ENCODE data around the gene FLYWCH2. TPM values are rescaled to one million over a fixed set of nuclear protein-coding genes. Genes with fewer than 3 reads are reported as not detected.
"Not testable (repeated sequence)": the region's sequence is repeated elsewhere in the genome, so short reads cannot be mapped to it uniquely, and the experiment has no call there.

Gene FLYWCH2
- total and polyA plus RNA-seq, 10 donors = 27.5 to 98.6 (median 49.0) TPM

GRCh38 chr16:2928796-2929195 is 45.8 kb downstream of the FLYWCH2 start:
- H3K4me3 ChIP-seq = no peak overlapping the region
- intact Hi-C loops (cut with DNase I; ENCODE audit: low total_unique reads) = no loop called here

GRCh38 chr16:2929693-2930092 is 46.7 kb downstream of the FLYWCH2 start:
- TF ChIP-seq POLR2A (IDR thresholded peaks at IDR 0.05) (no peak), POLR2AphosphoS5 (IDR thresholded peaks at IDR 0.05) (no peak)
- TF ChIP-seq, protein P1, sequence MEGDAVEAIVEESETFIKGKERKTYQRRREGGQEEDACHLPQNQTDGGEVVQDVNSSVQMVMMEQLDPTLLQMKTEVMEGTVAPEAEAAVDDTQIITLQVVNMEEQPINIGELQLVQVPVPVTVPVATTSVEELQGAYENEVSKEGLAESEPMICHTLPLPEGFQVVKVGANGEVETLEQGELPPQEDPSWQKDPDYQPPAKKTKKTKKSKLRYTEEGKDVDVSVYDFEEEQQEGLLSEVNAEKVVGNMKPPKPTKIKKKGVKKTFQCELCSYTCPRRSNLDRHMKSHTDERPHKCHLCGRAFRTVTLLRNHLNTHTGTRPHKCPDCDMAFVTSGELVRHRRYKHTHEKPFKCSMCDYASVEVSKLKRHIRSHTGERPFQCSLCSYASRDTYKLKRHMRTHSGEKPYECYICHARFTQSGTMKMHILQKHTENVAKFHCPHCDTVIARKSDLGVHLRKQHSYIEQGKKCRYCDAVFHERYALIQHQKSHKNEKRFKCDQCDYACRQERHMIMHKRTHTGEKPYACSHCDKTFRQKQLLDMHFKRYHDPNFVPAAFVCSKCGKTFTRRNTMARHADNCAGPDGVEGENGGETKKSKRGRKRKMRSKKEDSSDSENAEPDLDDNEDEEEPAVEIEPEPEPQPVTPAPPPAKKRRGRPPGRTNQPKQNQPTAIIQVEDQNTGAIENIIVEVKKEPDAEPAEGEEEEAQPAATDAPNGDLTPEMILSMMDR (IDR thresholded peaks at IDR 0.05 in 8 of 11, conservative IDR thresholded peaks at IDR 0.05 in 3 of 11) = no peak
- DNase-seq = no peak

More at GRCh38 chr16:2928796-2929195, 45.8 kb downstream of the FLYWCH2 start:
- DNase-seq = no peak
- peaks cover 0 to 13% (median 10%) of the 10 kb centered on the region in 6 donors for H3K4me1 ChIP-seq
- 85 to 92% (median 91%) methylated on average over 7 to 11 of the region's 11 CpGs for WGBS, 5 donors
- no peaks in the 10 kb centered on the region for H3K27me3 ChIP-seq (replicated peaks in 1 of 7)
- TF ChIP-seq POLR2AphosphoS5 (IDR thresholded peaks at IDR 0.05) (no peak), POLR2A (IDR thresholded peaks at IDR 0.05) (no peak)
- TF ChIP-seq, protein P1 (IDR thresholded peaks at IDR 0.05 in 8 of 11, conservative IDR thresholded peaks at IDR 0.05 in 3 of 11) = no peak
- peaks cover 6 to 64% (median 29%) of the 10 kb centered on the region in 6 donors for H3K36me3 ChIP-seq
- no peaks in the 10 kb centered on the region for H3K9me3 ChIP-seq
- H3K27ac ChIP-seq = no peak overlapping the region

DNA sequence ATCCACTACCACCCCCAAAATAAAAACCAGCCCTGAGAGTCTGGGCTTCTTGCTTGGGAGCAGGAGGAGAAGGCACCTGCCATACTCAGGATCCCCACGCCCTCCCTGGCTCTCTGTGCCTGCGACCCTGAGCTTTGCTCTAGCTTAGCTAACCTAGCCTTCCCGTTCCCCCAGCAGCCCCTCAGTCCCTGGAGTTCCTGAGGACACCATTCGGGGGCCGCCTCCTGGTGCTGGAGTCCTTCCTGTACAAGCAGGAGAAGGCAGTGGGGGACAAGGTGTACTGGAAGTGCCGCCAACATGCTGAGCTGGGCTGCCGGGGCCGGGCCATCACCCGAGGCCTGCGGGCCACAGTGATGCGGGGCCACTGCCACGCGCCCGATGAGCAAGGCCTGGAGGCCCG is 47.2 kb downstream of the FLYWCH2 start:
- no peak overlapping the region for H3K4me3 ChIP-seq
- intact Hi-C loops (cut with DNase I; ENCODE audit: low total_unique reads) = no loop called here
- H3K27me3 ChIP-seq (replicated peaks in 1 of 7) = no peaks in the 10 kb centered on the region
- WGBS, 5 donors = 96 to 98% (median 97%) methylated on average over 13 to 15 of the region's 15 CpGs
- H3K4me1 ChIP-seq = peaks cover 0 to 13% (median 10%) of the 10 kb centered on the region in 6 donors
- TF ChIP-seq, protein P1 (IDR thresholded peaks at IDR 0.05 in 8 of 11, conservative IDR thresholded peaks at IDR 0.05 in 3 of 11) = no peak
- TF ChIP-seq POLR2AphosphoS5 (IDR thresholded peaks at IDR 0.05) (no peak), POLR2A (IDR thresholded peaks at IDR 0.05) (no peak)
- peaks cover 6 to 64% (median 40%) of the 10 kb centered on the region in 6 donors for H3K36me3 ChIP-seq
- no peak for DNase-seq
- H3K9me3 ChIP-seq = no peaks in the 10 kb centered on the region
- no peak overlapping the region for H3K27ac ChIP-seq

More at GRCh38 chr16:2929693-2930092, 46.7 kb downstream of the FLYWCH2 start:
- intact Hi-C loops (cut with DNase I; ENCODE audit: low total_unique reads) = no loop called here
- Histone ChIP-seq H3K36me3 (peaks cover 6 to 64% (median 38%) of the 10 kb centered on the region in 6 donors), H3K27me3 (replicated peaks in 1 of 7) (no peaks in the 10 kb centered on the region), H3K4me3 (no peak overlapping the region), H3K9me3 (no peaks in the 10 kb centered on the region), H3K4me1 (peaks cover 0 to 13% (median 10%) of the 10 kb centered on the region in 6 donors), H3K27ac (no peak overlapping the region)
- WGBS, 5 donors = 92 to 97% (median 93%) methylated on average over 14 of the region's 14 CpGs; no CpG with 5 or more reads in 1 of the 5 donors

GRCh38 chr16:2931231-2931914 is 48.4 kb downstream of the FLYWCH2 start:
- DNase-seq; H3K27me3 ChIP-seq (replicated peaks in 1 of 7); H3K9me3 ChIP-seq; H3K4me3 ChIP-seq; intact Hi-C loops (cut with DNase I; ENCODE audit: low total_unique reads); H3K27ac ChIP-seq: not testable (repeated sequence)
- 86 to 96% (median 91%) methylated on average over 13 of the region's 13 CpGs for WGBS, 5 donors
- peaks cover 0 to 13% (median 10%) of the 10 kb centered on the region in 6 donors for H3K4me1 ChIP-seq
- H3K36me3 ChIP-seq = peaks cover 6 to 74% (median 47%) of the 10 kb centered on the region in 6 donors
